Cardiac septum (tissue), 1 donor: ENCODE measurements around the gene GSTM1. TPM values are rescaled to one million over a fixed set of nuclear protein-coding genes. Genes with fewer than 3 reads are reported as not detected.

ENCODE experiments used
- DNase-seq: peaks from one replicate; pipeline ENCODE4 v3.0.0-alpha.2; 2020; ENCODE audit warnings: low spot score
- intact Hi-C: fragments of 100-400 bp; cut with DNase I; formaldehyde crosslinking; loops from one replicate; pipeline ENCODE4 v1.14.0; 2022
- long read RNA-seq: library from polyadenylated mRNA; unstranded; transcript quantifications from one replicate; pipeline ENCODE4 v2.0.0, GENCODE V29; 2021
- total RNA-seq: library from RNA; stranded (reverse); fragmentation: NEBNext Ultra II Directional; extraction: Animal tissue kit (Norgen Biotek cat#: 25700); gene quantifications from one replicate; pipeline ENCODE4 v1.2.1, GENCODE V29; 2021
- donor health status: DM: no; HTN: no; CAD: no.

The GSTM1 gene
- 44.1 TPM for total RNA-seq
- long read RNA-seq, transcript GSTM1-201 (8 exons, 1,161 nt), result major isoform, 31 of 38 reads
- long read RNA-seq, partial matches to known transcripts, result 1 of 38 reads
- long read RNA-seq, other reads (novel, unspliced or antisense), result 2 of 38 reads

- DNase-seq, result peak; percentile 96
- intact Hi-C loops, result loop anchor here (5.0 kb wide), 1 partner anchor 46 kb away; no protein-coding TSS in a partner anchor
Measured at GRCh38 chr1:109687641-109688499, at the start of gene GSTM1. Gene GSTM1, plus strand, starts transcription at chr1:109687817. Its CDS starts 57 bp downstream, at chr1:109687874.

- no peak for DNase-seq
- intact Hi-C loops, result no loop called here
Measured at GRCh38 chr1:109639063-109639840, 48.4 kb upstream of the GSTM1 start.

DNA sequence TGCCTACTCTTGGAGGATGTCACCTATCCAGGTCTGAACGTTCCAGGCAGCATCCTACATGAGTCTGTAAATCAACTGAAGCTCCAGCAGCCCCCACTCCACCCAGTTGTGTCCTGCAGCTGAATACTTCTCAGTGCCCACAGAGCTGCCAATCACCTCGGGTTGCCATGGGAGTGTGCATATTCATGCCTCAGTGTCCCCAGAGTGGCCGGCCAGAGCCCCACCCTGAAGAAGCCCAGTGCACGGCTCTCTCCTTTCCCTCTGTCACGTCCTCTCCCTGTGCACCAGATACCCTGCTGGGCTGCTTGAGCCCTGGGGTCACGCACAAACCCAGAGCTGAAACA, 47.8 kb upstream of the GSTM1 start:
- DNase-seq, result no peak
- intact Hi-C loops, result loop anchor here (5.0 kb wide), 2 partner anchors 47 to 342 kb away; partner anchors contain the start of genes AHCYL1 and GSTM1

DNA sequence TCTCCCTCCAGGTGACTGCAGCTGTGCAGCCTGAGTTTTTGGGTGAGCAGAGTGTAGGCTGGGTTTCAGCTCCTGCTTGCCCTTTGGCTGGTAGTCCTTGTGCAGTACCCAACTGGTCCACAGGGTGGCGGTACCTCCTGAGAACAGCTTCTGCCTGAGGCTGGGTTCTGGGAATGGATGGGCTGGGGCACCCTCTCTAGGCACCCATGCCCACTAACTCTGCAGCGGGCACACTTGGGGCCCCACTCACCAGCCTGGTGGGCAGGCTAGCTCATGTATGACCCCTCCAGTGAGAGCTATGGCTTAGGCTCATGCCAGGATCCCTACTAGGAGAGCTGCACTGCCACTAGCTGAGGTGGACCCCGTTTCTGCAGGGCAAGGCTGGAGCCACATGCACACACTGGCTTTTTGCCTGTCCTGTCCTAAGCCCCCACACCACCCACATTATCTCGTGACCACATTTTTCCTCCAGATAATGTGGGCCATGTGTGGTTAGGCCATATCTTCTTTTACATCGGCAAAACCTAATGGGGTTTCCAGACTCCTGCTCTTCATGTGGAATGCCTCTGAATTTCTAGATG, 47.2 kb upstream of the GSTM1 start:
- intact Hi-C loops, result loop anchor here (5.0 kb wide), 2 partner anchors 47 to 342 kb away; partner anchors contain the start of genes AHCYL1 and GSTM1

DNA sequence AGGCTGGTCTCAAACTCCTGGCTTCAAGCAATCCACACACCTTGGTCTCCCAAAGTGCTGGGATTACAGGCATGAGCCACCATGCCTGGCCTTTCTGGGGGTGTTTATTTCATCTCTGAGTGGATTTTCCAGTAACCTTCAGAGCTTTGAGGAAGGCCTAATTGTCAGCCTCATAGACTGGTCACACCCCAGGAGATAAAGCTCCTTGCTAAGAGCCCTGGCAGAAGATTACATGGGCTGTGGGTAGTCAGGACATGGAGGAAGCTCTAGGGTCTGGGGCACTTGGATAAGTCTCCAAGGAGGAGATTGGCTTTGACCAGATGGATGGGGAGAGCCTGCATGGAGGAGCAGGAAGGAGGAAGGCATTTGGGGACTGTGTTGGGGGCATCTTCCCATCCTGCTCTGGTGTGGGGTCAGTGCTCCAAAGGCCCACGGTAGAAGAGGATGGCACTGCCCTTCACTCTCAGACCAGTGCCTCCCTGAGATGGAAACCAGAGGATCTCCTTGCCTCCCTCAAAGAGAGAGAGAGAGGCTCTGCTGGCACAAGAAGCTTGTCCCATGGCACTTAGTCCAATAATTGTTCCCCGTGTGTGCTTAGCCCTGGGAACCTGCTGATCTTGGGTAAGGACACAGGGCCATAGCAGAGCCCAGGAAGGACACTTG, 46.4 kb upstream of the GSTM1 start:
- intact Hi-C loops, result loop anchor here (5.0 kb wide), 2 partner anchors 46 to 341 kb away; partner anchors contain the start of genes AHCYL1 and GSTM1
- no peak for DNase-seq

More for the DNA sequence above, 47.2 kb upstream of the GSTM1 start:
- peak; percentile 92 for DNase-seq

- no peak for DNase-seq
- intact Hi-C loops, result loop anchor here (5.0 kb wide), 2 partner anchors 45 to 340 kb away; partner anchors contain the start of genes AHCYL1 and GSTM1
Measured at GRCh38 chr1:109641861-109642260, 45.8 kb upstream of the GSTM1 start.

DNA sequence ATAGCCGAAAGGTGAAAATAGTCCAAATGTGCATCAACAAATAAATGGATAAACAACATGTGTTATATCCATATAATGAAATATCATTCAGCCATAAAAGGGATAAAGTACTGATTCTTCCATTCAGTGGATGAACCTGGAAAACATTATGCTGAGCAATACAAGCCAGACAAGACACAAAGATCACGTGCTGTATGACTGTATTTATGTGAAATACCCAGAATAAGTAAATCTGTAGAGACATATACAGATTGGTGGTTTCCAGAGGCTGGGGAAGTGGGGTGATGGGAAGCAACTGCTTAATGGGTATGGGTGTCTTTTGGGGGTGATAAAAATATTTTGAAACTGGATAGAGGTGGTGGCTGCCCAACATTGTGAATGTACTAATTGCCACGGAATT, 45.0 kb upstream of the GSTM1 start:
- intact Hi-C loops, result loop anchor here (1.0 to 5.0 kb wide), 3 partner anchors 45 to 340 kb away; partner anchors contain the start of genes AHCYL1 and GSTM1
- no peak for DNase-seq

DNA sequence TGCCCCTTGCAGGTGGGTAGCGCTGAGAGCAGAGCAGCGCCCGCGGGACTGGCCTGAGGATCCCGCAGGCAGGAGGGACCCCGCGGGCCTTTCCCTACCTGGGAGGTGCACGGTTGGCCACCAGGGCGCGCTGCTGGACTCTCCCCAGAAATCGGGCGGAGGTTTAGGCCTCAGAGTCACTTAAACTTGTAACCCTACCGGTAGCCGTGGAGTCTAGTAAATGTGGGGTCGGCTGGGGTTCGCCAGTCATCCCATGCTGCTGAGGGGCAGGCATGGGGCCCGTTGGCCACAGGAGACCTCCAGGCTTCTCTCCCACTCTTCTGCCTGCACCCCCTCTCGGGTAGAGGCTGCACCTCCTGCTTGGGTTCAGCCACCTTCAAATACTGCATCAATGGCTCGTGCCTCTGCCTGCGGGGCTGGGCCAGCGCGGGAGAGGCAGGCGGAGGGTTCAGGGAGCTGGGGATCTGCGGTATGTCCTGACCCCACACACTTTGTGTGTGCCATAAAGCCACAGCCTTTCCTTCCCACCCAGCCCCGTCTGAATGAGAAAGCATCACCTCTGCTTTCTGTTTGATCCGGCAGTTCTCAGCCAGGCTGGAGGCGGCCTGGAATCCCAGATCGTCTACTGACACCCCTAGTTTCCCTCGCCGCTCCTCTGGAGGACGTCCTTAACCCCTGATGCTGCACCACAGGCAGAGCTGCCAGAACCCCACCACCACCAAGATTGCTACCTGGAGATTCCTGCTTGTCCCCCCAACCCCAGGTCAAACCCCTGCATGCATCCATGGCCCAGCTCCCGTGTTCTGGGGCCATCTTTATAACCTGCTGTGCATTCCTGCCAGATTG, 44.0 kb upstream of the GSTM1 start:
- intact Hi-C loops, result loop anchor here (1.0 to 5.0 kb wide), 3 partner anchors 44 to 339 kb away; partner anchors contain the start of genes AHCYL1 and GSTM1
- peak; percentile 93 for DNase-seq

GRCh38 chr1:109644670-109645069, 42.9 kb upstream of the GSTM1 start:
- intact Hi-C loops, result loop anchor here (5.0 kb wide), 2 partner anchors 43 to 338 kb away; partner anchors contain the start of genes AHCYL1 and GSTM1

GRCh38 chr1:109649491-109649914, 38.1 kb upstream of the GSTM1 start:
- DNase-seq, result no peak
- intact Hi-C loops, result no loop called here

More at GRCh38 chr1:109644670-109645069, 42.9 kb upstream of the GSTM1 start:
- no peak for DNase-seq

DNA sequence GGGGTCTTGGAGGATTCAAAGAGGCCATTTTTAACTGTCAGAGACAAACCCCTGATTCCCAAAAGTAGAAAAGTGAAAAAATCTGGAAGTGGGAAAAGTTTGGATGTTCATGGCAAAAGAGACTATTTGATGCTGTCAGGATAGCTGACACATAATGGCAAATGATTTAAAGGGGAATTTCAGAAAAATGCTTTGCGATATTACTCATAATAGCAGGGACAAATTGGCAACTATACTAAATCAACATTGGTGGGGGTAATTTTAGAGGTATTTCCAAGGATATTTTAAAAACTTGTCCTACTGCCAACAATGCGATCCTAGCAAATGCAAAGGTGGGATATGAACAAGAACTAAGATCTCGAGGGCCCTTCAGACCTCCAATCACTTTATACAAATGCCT, 37.0 kb upstream of the GSTM1 start:
- intact Hi-C loops, result no loop called here

DNA sequence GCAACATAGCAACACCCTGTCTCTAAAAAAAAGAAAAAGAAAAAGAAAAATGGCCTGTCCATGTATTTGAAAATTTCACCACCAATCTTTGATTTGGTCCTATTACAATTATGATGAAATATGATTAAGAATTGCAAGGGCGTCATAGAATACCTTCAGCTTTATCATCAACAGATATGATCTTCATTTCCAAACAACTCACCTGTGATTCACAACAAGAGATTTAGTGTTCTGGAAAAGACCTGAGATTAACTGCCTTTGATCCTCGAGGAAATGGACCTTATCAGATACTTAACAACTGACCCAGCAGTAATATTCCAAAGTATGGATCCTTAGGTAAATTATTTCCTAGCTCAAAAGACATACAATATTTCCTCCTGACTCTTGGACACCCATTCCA, 35.2 kb upstream of the GSTM1 start:
- no peak for DNase-seq
- intact Hi-C loops, result no loop called here

More for the DNA sequence above, 37.0 kb upstream of the GSTM1 start:
- DNase-seq, result no peak

- intact Hi-C loops, result no loop called here
- DNase-seq, result no peak
Measured at GRCh38 chr1:109653306-109653705, 34.3 kb upstream of the GSTM1 start.

DNA sequence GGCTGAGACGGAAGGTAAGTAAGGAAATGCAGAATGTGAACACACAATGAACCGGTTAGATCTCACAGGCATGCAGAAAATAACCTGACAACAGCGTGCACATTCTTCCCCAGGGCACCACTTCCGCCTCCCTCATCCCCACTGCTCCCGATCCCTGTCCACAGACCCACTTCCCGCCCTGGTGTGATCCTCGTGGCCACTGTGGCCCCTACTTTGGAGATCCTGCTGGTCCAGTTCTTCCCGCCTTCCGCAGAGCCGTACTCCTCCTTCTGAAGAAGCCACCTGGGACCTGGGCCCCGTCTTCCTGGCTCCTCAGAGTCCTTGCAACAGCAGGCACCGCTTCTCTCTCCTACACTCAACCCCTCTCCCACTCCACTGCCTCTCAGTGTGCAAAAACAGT, 33.1 kb upstream of the GSTM1 start:
- DNase-seq, result no peak
- intact Hi-C loops, result no loop called here

- DNase-seq, result peak; percentile 93
- intact Hi-C loops, result loop anchor here (5.0 kb wide), 1 partner anchor 116 kb away; no protein-coding TSS in a partner anchor
Measured at GRCh38 chr1:109655615-109656519, 31.8 kb upstream of the GSTM1 start, which contains the start of gene GSTM4. Gene GSTM4, plus strand, starts transcription at chr1:109656099. Its CDS starts 291 bp downstream, at chr1:109656390.

- intact Hi-C loops, result loop anchor here (5.0 kb wide), 1 partner anchor 115 kb away; no protein-coding TSS in a partner anchor
- DNase-seq, result no peak
Measured at GRCh38 chr1:109657395-109657794, 30.2 kb upstream of the GSTM1 start.

DNA sequence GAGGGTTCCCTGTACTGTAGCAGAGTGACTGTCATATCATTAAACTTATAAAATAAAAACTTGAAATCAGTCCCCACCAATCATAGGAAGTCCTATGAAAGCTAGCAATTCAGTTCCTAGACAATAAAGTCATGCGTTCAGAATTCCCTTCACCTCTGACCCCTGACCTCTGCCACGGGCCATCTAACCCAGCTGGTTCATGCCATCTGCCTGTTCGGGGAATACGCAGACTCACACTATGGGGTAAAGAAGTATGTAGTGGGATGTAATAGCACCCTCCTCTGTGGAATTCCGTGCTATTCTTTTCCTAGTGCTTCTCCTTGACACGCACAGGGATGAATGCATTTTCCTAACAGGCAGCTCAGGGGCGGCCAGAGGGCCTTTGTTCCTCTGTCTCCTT, 29.6 kb upstream of the GSTM1 start:
- intact Hi-C loops, result loop anchor here (5.0 kb wide), 1 partner anchor 114 kb away; no protein-coding TSS in a partner anchor
- no peak for DNase-seq
